SJCRH30 (cell line): Measurements from ENCODE around the gene HTT. TPM values are rescaled to one million over a fixed set of nuclear protein-coding genes. Genes with fewer than 3 reads are reported as not detected.

Source experiments
- DNase-seq, 2 experiments: peaks; one replicate each; pipeline ENCODE4 v3.0.0-alpha.2; 2015 to 2020
- H3K27ac ChIP-seq: fragments of 250-450 bp; sonication (Bioruptor Pico); 2 replicates; pipeline ENCODE4 v1.5.1; 2020; ENCODE audit warnings: mild to moderate bottlenecking, moderate library complexity
- H3K27me3 ChIP-seq: fragments of 250-450 bp; sonication (Bioruptor Pico); 2 replicates; pipeline ENCODE4 v1.5.1; 2020; ENCODE audit warnings: mild to moderate bottlenecking, moderate library complexity
- H3K36me3 ChIP-seq: fragments of 250-450 bp; sonication (Bioruptor Pico); 2 replicates; pipeline ENCODE4 v1.5.1; 2020; ENCODE audit warnings: mild to moderate bottlenecking, moderate library complexity
- H3K4me1 ChIP-seq: fragments of 250-450 bp; sonication (Bioruptor Pico); 2 replicates; pipeline ENCODE4 v1.5.1; 2020; ENCODE audit warnings: mild to moderate bottlenecking, moderate library complexity
- H3K4me3 ChIP-seq: fragments of 250-450 bp; sonication (Bioruptor Pico); 2 replicates; pipeline ENCODE4 v1.5.1; 2020; ENCODE audit warnings: mild to moderate bottlenecking, moderate library complexity
- H3K9me3 ChIP-seq: fragments of 250-450 bp; sonication (Bioruptor Pico); replicated peaks from 2 replicates; pipeline ENCODE4 v1.5.1; 2020; ENCODE audit warnings: mild to moderate bottlenecking, moderate library complexity
- total RNA-seq: library from RNA; depleted of rRNA; stranded (reverse); fragments of >200 nt; shearing (Covaris generic); gene quantifications from 2 replicates; pipeline ENCODE4 v1.2.3, GENCODE V29; 2014

HTT gene
- total RNA-seq, 1 experiment from 2014 or later, result 30.7 TPM

DNA sequence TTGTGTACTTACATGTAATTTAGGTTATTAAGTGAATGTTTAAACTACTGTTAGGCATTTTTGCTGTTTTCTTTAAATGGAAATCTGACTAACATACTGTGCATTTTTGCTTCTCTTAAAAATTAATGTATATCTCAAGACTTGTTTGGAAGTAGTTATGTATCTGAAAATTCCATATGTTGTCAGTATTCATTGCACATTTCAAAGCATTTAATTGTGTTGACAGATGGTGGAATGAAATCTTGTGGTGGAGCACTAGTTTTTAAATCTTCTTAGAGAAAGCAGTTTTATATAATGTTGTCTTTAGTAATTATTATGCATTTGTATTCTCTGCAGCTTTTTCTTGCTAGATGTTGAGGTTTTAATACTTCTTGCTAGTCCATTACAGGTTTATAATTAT is 102.9 kb downstream of the HTT start:
- Histone ChIP-seq H3K36me3 (peaks cover 44% of the 10 kb centered on the region), H3K27ac (no peak overlapping the region), H3K4me3 (no peak overlapping the region), H3K9me3 (no peaks in the 10 kb centered on the region), H3K4me1 (no peaks in the 10 kb centered on the region), H3K27me3 (no peaks in the 10 kb centered on the region)
- no peak for DNase-seq

DNA sequence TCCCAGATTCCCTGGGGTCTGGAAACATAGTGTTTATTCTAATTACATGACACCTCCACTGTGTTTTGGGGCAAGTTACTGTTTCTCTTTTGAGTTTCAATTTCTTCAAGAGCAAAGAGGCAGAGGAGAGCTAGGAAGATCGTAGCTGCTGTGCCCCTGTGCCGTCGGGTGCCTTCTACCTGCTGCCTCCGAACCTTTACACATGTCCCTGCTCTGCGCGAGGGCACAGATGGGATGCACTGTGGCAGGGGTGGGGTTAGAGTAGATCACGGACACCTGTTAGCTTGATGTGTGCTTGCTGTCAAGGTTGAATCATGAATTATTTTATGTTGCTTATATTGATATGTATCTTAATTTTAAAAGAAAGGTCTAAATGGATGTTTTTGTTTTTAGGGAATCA is 103.4 kb downstream of the HTT start:
- Histone ChIP-seq H3K36me3 (peaks cover 46% of the 10 kb centered on the region), H3K9me3 (no peaks in the 10 kb centered on the region)

GRCh38 chr4:3178351-3178750 is 103.9 kb downstream of the HTT start:
- H3K36me3 ChIP-seq, result peaks cover 46% of the 10 kb centered on the region
- no peak overlapping the region for H3K4me3 ChIP-seq
- no peaks in the 10 kb centered on the region for H3K9me3 ChIP-seq
- H3K27me3 ChIP-seq, result no peaks in the 10 kb centered on the region
- no peak for DNase-seq
- no peak overlapping the region for H3K27ac ChIP-seq
- H3K4me1 ChIP-seq, result no peaks in the 10 kb centered on the region

More for the DNA sequence above, 103.4 kb downstream of the HTT start:
- Histone ChIP-seq H3K27me3 (no peaks in the 10 kb centered on the region), H3K27ac (no peak overlapping the region), H3K4me3 (no peak overlapping the region), H3K4me1 (no peaks in the 10 kb centered on the region)
- DNase-seq, result no peak

GRCh38 chr4:3179126-3179706 is 104.7 kb downstream of the HTT start:
- DNase-seq, result no peak
- Histone ChIP-seq H3K4me1 (no peaks in the 10 kb centered on the region), H3K27me3 (no peaks in the 10 kb centered on the region), H3K9me3 (no peaks in the 10 kb centered on the region), H3K36me3 (peaks cover 46% of the 10 kb centered on the region), H3K4me3 (no peak overlapping the region), H3K27ac (no peak overlapping the region)

- H3K4me1 ChIP-seq, result no peaks in the 10 kb centered on the region
- H3K36me3 ChIP-seq, result peaks cover 33% of the 10 kb centered on the region
- no peak for DNase-seq
- no peaks in the 10 kb centered on the region for H3K27me3 ChIP-seq
- no peaks in the 10 kb centered on the region for H3K9me3 ChIP-seq
- no peak overlapping the region for H3K4me3 ChIP-seq
- no peak overlapping the region for H3K27ac ChIP-seq
Measured at GRCh38 chr4:3183008-3183407, 108.5 kb downstream of the HTT start.

DNA sequence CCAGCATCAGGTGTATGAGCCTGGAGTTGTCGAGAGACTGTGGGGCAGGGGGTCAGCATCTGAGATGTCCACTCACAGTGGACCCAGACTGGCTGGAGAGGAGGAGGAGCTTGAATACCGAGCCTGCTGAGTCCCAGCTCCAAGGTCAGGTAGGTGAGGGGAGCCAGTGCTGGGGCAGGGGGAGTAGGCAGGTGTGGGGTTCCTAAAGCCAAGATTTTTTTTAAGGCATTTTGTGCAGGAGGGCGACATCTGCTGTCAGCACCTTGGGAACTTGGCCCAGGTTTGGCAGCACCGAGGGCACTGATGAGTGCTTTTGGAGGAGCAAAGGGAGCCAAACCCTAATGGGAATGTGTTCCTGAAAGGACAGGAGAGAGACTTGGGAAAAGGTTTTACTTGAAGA is 110.2 kb downstream of the HTT start:
- H3K27ac ChIP-seq, result no peak overlapping the region
- no peak for DNase-seq
- H3K4me1 ChIP-seq, result no peaks in the 10 kb centered on the region
- no peaks in the 10 kb centered on the region for H3K9me3 ChIP-seq
- H3K36me3 ChIP-seq, result peaks cover 41% of the 10 kb centered on the region
- H3K27me3 ChIP-seq, result no peaks in the 10 kb centered on the region
- no peak overlapping the region for H3K4me3 ChIP-seq

DNA sequence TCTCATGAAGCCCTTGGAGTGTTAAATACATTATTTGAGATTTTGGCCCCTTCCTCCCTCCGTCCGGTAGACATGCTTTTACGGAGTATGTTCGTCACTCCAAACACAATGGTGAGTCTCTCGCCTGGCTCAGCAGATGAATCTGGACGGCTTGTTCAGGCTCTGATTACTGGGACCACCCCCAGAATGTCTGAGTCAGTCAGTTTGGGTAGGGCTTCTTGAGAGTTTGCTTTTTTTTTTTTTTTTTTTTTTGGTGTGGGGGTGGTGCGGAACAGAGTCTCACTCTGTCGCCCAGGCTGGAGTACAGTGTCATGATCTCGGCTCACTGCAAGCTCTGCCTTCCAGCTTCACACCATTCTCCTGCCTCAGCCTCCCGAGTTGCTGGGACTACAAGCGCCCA is 112.1 kb downstream of the HTT start:
- Histone ChIP-seq H3K27ac (no peak overlapping the region), H3K9me3 (no peaks in the 10 kb centered on the region), H3K4me1 (no peaks in the 10 kb centered on the region), H3K4me3 (no peak overlapping the region), H3K27me3 (no peaks in the 10 kb centered on the region), H3K36me3 (peaks cover 42% of the 10 kb centered on the region)
- no peak for DNase-seq

DNA sequence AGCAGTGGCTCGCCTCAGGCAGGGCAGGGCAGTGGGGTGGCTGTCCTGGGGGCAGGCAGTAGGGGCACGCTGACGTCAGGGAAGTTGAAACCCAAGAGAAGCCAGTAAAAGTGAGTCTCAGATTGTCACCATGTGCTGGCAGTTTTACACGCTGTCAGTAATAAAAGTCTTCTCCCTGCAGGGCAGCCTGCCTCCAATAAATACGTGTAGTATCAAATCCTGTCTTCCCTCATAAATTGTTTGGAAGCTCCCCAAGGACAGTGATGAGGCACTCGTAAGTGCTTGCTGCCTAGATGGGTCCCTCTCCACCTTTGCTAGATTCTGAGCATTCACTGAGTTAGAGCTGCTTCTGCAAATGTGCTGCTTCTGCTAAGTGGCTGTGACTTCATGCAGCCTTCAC is 113.6 kb downstream of the HTT start:
- H3K9me3 ChIP-seq, result no peaks in the 10 kb centered on the region
- H3K27ac ChIP-seq, result no peak overlapping the region
- DNase-seq, result no peak
- H3K27me3 ChIP-seq, result no peaks in the 10 kb centered on the region
- no peak overlapping the region for H3K4me3 ChIP-seq
- H3K36me3 ChIP-seq, result peaks cover 31% of the 10 kb centered on the region
- no peaks in the 10 kb centered on the region for H3K4me1 ChIP-seq

GRCh38 chr4:3189459-3189858 is 115.0 kb downstream of the HTT start:
- no peaks in the 10 kb centered on the region for H3K4me1 ChIP-seq
- no peaks in the 10 kb centered on the region for H3K27me3 ChIP-seq
- no peak overlapping the region for H3K4me3 ChIP-seq
- no peak for DNase-seq
- no peaks in the 10 kb centered on the region for H3K9me3 ChIP-seq
- H3K36me3 ChIP-seq, result peaks cover 28% of the 10 kb centered on the region
- no peak overlapping the region for H3K27ac ChIP-seq

DNA sequence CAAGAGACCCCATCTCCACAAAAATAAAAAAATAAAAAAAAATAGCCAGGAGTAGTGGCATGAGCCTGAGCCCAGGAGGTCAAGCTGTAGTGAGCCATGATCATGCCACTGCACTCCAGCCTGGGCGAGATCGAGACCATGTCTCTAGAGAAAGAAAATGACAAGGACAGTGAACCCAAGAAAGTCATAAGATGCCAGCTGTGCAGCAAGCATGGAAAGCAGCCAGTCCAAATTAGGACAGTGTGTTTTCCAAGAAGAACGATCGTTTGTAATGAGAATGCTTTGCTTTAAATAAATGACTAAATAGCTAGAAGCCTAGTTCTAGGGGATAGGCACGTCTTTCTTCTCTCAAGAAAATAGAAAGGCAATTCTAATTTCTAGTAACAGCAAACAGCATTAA is 116.1 kb downstream of the HTT start:
- H3K4me1 ChIP-seq, result no peaks in the 10 kb centered on the region
- H3K9me3 ChIP-seq, result no peaks in the 10 kb centered on the region
- no peaks in the 10 kb centered on the region for H3K27me3 ChIP-seq
- DNase-seq, result no peak
- H3K27ac ChIP-seq, result no peak overlapping the region
- H3K36me3 ChIP-seq, result peaks cover 28% of the 10 kb centered on the region
- H3K4me3 ChIP-seq, result no peak overlapping the region

DNA sequence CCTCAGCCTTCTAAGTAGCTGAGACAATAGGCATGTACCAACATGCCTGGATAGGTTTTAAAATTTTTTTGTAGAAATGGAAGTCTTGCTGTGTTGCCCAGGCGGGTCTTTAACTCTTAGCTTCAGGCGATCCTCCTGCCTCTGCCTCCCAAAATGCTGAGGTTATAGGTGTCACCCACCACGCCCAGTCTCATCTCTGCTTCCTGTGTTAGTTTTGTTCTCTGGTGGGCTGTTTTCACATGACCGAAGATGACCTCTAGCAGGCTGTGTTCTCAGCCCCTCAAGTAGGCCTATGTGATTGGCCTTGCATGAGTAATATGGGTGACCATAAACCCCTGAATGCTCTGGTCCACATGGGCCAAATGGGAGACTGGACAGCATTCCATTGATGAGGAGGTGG is 117.7 kb downstream of the HTT start:
- Histone ChIP-seq H3K4me1 (no peaks in the 10 kb centered on the region), H3K9me3 (no peaks in the 10 kb centered on the region), H3K27me3 (no peaks in the 10 kb centered on the region), H3K27ac (no peak overlapping the region), H3K4me3 (no peak overlapping the region), H3K36me3 (peaks cover 28% of the 10 kb centered on the region)
- no peak for DNase-seq

DNA sequence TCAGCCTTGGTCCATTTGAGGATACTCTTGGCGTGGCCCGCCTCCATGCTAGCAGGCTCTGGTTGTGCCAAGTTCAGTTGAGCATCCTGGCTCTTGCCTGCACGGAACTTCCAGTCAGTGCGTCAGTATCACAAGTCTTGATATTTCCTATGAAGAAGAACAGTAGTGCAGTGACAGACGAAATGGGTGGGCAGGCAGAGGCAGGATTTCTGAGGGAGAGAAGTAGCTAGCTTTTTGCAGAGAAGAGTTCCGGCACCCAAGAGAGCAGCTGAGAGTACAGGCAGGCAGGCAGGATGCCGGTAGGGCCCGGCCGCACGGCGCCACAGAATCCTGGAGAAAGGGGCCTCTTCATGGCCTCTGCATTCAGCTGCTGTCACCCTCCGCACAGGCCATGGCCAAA is 118.3 kb downstream of the HTT start:
- H3K36me3 ChIP-seq, result peaks cover 29% of the 10 kb centered on the region
- H3K9me3 ChIP-seq, result no peaks in the 10 kb centered on the region
- H3K4me3 ChIP-seq, result no peak overlapping the region
- no peaks in the 10 kb centered on the region for H3K27me3 ChIP-seq
- no peak overlapping the region for H3K27ac ChIP-seq
- no peaks in the 10 kb centered on the region for H3K4me1 ChIP-seq
- no peak for DNase-seq

GRCh38 chr4:3193531-3194203 is 119.2 kb downstream of the HTT start:
- peaks cover 24% of the 10 kb centered on the region for H3K36me3 ChIP-seq
- H3K9me3 ChIP-seq, result no peaks in the 10 kb centered on the region
- H3K4me3 ChIP-seq, result no peak overlapping the region
- DNase-seq, result peak in 1 of 2 experiments; percentile 22
- H3K27ac ChIP-seq, result no peak overlapping the region
- no peaks in the 10 kb centered on the region for H3K4me1 ChIP-seq
- H3K27me3 ChIP-seq, result no peaks in the 10 kb centered on the region

GRCh38 chr4:3196670-3197359 is 122.3 kb downstream of the HTT start:
- peaks cover 17% of the 10 kb centered on the region for H3K4me1 ChIP-seq
- H3K36me3 ChIP-seq, result peaks cover 10% of the 10 kb centered on the region
- no peaks in the 10 kb centered on the region for H3K9me3 ChIP-seq
- no peaks in the 10 kb centered on the region for H3K27me3 ChIP-seq
- no peak overlapping the region for H3K4me3 ChIP-seq
- DNase-seq, result no peak
- H3K27ac ChIP-seq, result no peak overlapping the region

DNA sequence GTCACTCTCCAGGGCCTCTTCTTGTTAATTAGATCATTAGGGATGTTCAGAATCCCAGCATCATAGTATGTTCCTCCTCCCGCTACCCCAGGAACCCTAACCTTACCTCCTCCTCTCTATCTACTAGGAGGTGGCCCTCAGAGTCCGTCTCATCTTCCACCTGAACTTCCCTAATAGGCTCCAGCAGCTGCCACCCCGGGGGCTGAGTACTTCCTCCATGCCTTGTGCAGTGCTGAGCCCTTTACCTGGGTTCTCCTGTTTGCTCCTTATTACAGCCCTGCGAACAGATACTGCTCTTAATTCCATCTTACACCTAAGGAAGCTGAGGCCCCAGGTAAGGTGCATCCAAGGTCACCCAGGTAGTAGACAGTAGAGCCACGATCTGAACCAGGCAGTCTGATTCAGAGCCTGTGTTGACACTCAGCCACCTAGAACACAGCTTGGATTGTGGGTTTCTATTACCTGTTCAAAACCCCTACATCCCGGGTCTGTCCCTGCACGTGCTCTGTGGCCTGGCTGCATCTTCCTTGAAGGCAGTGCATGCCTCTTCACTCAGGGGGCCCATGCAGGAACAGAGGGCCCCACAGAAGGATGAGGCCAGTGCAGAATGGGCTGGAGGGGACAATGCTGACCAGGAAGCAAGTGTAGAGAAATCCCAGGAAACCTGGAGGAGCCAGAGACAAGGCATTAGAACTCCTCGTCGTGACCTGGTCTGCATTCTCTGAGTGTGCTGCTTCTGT is 123.1 kb downstream of the HTT start:
- DNase-seq, result no peak
- Histone ChIP-seq H3K27ac (no peak overlapping the region), H3K9me3 (no peaks in the 10 kb centered on the region), H3K27me3 (no peaks in the 10 kb centered on the region), H3K36me3 (peaks cover 10% of the 10 kb centered on the region), H3K4me1 (peaks cover 24% of the 10 kb centered on the region), H3K4me3 (no peak overlapping the region)
